Ovary (tissue), 3 donors: Measurements from ENCODE around the gene MRPS2.

Source experiments
- EP300 ChIP-seq: sonication (generic); formaldehyde crosslinking; IDR thresholded peaks from one replicate; pipeline ENCODE4 v1.6.1; 2017; ENCODE audit warnings: antibody characterized with exemption
- POLR2A ChIP-seq: fragments of 450-650 bp; IDR thresholded peaks from one replicate; pipeline ENCODE4 v1.6.1; 2017; ENCODE audit warnings: antibody characterized with exemption, mild to moderate bottlenecking, moderate library complexity
- TF ChIP-seq, protein P1 (sequence below), 3 donors: fragments of 450-650 bp in 2 of 3; fragments of 200-600 bp in 1 of 3; IDR thresholded peaks; one replicate each; pipeline versions ENCODE4 v1.5.1 to v1.8.0; 2016 to 2022; ENCODE audit warnings: antibody characterized with exemption in 3 of 3, mild to moderate bottlenecking in 1 of 3
- donor health status: DM: no; HTN: no; CAD: no.

DNA sequence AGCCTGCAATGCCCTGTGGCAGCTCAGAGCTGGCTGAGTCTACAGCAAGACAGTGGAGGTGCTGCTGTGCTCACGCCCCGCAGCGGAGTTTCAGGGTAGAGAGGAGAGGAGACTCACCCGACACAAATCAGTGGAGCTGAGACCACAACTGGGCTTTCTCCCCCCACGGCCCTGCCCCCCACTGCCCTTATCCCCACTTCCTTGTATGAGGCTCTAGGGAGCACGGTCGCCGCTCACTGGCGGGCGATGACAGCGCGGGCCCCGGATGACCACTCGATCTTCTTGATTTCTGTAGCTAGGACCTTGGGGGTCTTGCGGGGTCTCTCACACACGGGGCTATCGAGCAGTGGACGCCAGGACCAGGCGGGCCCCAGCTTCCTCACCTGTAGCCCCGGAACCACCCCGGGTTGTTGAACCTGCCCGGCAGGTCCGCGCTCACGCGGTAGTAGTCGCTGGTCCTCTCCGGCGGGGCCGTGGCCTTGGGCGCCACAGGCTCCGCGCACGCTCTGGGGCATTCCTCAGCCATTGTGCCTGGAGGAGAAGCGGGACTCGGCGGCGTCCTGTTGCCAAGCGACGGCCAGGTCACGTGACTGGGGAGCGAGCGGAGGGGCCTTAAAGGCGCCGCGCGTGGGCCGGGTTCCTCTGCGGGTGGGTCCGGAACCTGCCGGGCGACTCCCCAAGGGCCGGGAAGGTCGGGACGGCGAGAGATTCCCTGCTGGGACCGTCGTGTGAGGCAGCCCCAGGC lies 984 bp upstream of the MRPS2 start:
- TF ChIP-seq, protein P1, sequence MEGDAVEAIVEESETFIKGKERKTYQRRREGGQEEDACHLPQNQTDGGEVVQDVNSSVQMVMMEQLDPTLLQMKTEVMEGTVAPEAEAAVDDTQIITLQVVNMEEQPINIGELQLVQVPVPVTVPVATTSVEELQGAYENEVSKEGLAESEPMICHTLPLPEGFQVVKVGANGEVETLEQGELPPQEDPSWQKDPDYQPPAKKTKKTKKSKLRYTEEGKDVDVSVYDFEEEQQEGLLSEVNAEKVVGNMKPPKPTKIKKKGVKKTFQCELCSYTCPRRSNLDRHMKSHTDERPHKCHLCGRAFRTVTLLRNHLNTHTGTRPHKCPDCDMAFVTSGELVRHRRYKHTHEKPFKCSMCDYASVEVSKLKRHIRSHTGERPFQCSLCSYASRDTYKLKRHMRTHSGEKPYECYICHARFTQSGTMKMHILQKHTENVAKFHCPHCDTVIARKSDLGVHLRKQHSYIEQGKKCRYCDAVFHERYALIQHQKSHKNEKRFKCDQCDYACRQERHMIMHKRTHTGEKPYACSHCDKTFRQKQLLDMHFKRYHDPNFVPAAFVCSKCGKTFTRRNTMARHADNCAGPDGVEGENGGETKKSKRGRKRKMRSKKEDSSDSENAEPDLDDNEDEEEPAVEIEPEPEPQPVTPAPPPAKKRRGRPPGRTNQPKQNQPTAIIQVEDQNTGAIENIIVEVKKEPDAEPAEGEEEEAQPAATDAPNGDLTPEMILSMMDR (IDR thresholded peaks at IDR 0.05) = peak in 1 of 3 donors; percentile 16
- TF ChIP-seq EP300 (no peak), POLR2A (no peak)
